PC-9 (cell line): ENCODE measurements around the gene SIK3.

Experiments
- EZH2 ChIP-seq: fragments of 200-600 bp; sonication (generic); IDR thresholded peaks from 2 replicates; pipeline ENCODE4 v1.8.0; 2017; ENCODE audit warnings: antibody characterized with exemption, low read depth
- TF ChIP-seq, protein P1 (sequence below): fragments of 200-600 bp; sonication (generic); conservative IDR thresholded peaks from 2 replicates; pipeline ENCODE4 v1.6.1; 2017; ENCODE audit warnings: mixed run types, antibody characterized with exemption, mild to moderate bottlenecking, moderate library complexity

DNA sequence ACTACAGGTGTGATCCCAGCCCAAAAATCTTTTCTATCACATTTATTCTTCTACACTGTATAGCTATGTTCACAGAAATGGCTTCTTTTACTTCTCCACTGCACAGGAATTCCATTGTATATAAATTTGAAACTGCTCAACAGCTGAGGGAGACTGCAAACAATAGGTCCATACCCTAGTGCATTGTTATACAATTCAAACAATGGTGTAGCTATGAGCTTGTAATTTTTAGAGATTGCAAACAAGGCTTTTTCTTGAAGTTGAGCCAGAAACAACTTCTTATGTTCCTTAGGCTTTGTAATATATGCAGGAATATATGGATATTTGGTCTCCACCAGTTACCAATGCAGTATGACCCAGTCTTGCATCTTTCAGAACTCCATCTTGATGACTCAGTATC lies 19.5 kb upstream of the SIK3 start:
- TF ChIP-seq, protein P1, sequence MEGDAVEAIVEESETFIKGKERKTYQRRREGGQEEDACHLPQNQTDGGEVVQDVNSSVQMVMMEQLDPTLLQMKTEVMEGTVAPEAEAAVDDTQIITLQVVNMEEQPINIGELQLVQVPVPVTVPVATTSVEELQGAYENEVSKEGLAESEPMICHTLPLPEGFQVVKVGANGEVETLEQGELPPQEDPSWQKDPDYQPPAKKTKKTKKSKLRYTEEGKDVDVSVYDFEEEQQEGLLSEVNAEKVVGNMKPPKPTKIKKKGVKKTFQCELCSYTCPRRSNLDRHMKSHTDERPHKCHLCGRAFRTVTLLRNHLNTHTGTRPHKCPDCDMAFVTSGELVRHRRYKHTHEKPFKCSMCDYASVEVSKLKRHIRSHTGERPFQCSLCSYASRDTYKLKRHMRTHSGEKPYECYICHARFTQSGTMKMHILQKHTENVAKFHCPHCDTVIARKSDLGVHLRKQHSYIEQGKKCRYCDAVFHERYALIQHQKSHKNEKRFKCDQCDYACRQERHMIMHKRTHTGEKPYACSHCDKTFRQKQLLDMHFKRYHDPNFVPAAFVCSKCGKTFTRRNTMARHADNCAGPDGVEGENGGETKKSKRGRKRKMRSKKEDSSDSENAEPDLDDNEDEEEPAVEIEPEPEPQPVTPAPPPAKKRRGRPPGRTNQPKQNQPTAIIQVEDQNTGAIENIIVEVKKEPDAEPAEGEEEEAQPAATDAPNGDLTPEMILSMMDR: no peak
- TF ChIP-seq EZH2: no peak
